CD4-positive, alpha-beta T cell (primary cell): ENCODE measurements around the gene BAIAP2L2. TPM values are rescaled to one million over a fixed set of nuclear protein-coding genes. Genes with fewer than 3 reads are reported as not detected.
"Not testable (repeated sequence)": the region's sequence is repeated elsewhere in the genome, so short reads cannot be mapped to it uniquely, and the experiment has no call there.

ENCODE experiments used
- ATAC-seq: fragments of 200-7000 bp; cut with Tn5 transposase; one replicate; pipeline ENCODE4 v1.10.0; 2022; ENCODE audit warnings: mild to moderate bottlenecking; ENCODE audit not compliant: poor library complexity
- CTCF ChIA-PET: fragments of 350-600 bp; sonication (Branson Sonifier 250); formaldehyde crosslinking; loops from one replicate; lab custom pipeline; 2021; ENCODE audit warnings: antibody characterized with exemption, inconsistent platforms; lab: Charles Lee
- POLR2A ChIA-PET: fragments of 350-600 bp; sonication (Branson Sonifier 250); formaldehyde crosslinking; loops from one replicate; lab custom pipeline; 2021; ENCODE audit warnings: antibody characterized with exemption, inconsistent platforms; lab: Charles Lee
- DNase-seq, 14 experiments: peaks; one replicate each; pipeline ENCODE4 v3.0.0-alpha.2; 2013 to 2020; ENCODE audit warnings: mixed read lengths in 2 of 14
- H3K27ac ChIP-seq, 2 donors: one replicate each; pipeline versions ENCODE4 v1.5.1 to v1.7.0; 2013; ENCODE audit warnings: low read length in 2 of 2, low read depth in 1 of 2, mild to moderate bottlenecking in 1 of 2
- H3K27me3 ChIP-seq, 2 experiments: 1 replicate in 1 of 2; 2 replicates in 1 of 2; pipeline versions ENCODE4 v1.6.1 to v1.7.0; 2013; ENCODE audit warnings: low read length in 2 of 2, control low read depth in 1 of 2, mild to moderate bottlenecking in 1 of 2, moderate library complexity in 1 of 2; ENCODE audit not compliant: insufficient read depth in 2 of 2, control insufficient read depth in 1 of 2
- H3K36me3 ChIP-seq: one replicate; pipeline ENCODE4 v1.6.1; 2013; ENCODE audit warnings: low read length, control low read depth; ENCODE audit not compliant: insufficient read depth
- H3K4me1 ChIP-seq: one replicate; pipeline ENCODE4 v1.6.1; 2013; ENCODE audit warnings: low read length, control low read depth; ENCODE audit not compliant: insufficient read depth
- H3K4me3 ChIP-seq: one replicate; pipeline ENCODE4 v1.5.1; 2013; ENCODE audit warnings: mild to moderate bottlenecking, low read length, moderate library complexity
- H3K9me3 ChIP-seq, 2 experiments: 1 replicate in 1 of 2; 2 replicates in 1 of 2; pipeline versions ENCODE4 v1.6.1 to v1.7.0; 2013; ENCODE audit warnings: low read length in 2 of 2, mild to moderate bottlenecking in 2 of 2, control low read depth in 1 of 2, moderate library complexity in 1 of 2; ENCODE audit not compliant: control insufficient read depth in 1 of 2, insufficient read depth in 1 of 2
- H3K27ac Mint-ChIP-seq: one replicate; pipeline ENCODE4 v1.8.0; 2020; ENCODE audit warnings: mixed read lengths
- H3K27me3 Mint-ChIP-seq: one replicate; pipeline ENCODE4 v1.8.0; 2021; ENCODE audit warnings: mixed read lengths
- H3K36me3 Mint-ChIP-seq: one replicate; pipeline ENCODE4 v1.8.0; 2021; ENCODE audit warnings: low read depth, mixed read lengths
- H3K4me1 Mint-ChIP-seq: one replicate; pipeline ENCODE4 v1.8.0; 2021; ENCODE audit warnings: low read depth, mixed read lengths
- H3K4me3 Mint-ChIP-seq: one replicate; pipeline ENCODE4 v1.8.0; 2020; ENCODE audit warnings: mild to moderate bottlenecking, mixed read lengths
- H3K9me3 Mint-ChIP-seq: one replicate; pipeline ENCODE4 v1.8.0; 2020; ENCODE audit warnings: mixed read lengths
- CTCF ChIP-seq: fragments of 200-600 bp; IDR thresholded peaks from one replicate; pipeline ENCODE4 v1.8.0; 2022; ENCODE audit warnings: antibody characterized with exemption, mild to moderate bottlenecking
- intact Hi-C, 2 experiments: fragments of 100-400 bp; cut with DNase I in 1 of 2; cut with micrococcal nuclease in 1 of 2; formaldehyde crosslinking; loops; one replicate each; pipeline versions ENCODE4 v1.15.1 to v1.9.0; 2023 to 2025; cut with DNase I, micrococcal nuclease
- total RNA-seq, 174 experiments: library from RNA in 2 of 174; stranded (reverse) in 2 of 174; gene quantifications; one replicate each; pipeline ENCODE4 v1.2.3 and lab custom pipeline; 2021 to 2026

BAIAP2L2 gene
- total RNA-seq, 2 experiments from 2014 or later = 0.45 to 1.0 TPM

- ATAC-seq = no peak
- Mint-ChIP-seq H3K36me3 (peaks cover 21% of the 10 kb centered on the region), H3K4me1 (no peaks in the 10 kb centered on the region), H3K4me3 (no peak overlapping the region), H3K27ac (no peak overlapping the region), H3K9me3 (no peaks in the 10 kb centered on the region), H3K27me3 (no peaks in the 10 kb centered on the region)
- DNase-seq = no peak
- ChIA-PET POLR2A (no interaction called here), CTCF (no interaction called here)
- Histone ChIP-seq H3K27me3 (no peaks in the 10 kb centered on the region), H3K4me1 (no peaks in the 10 kb centered on the region), H3K4me3 (no peak overlapping the region), H3K27ac (no peak overlapping the region), H3K36me3 (peaks cover 15% of the 10 kb centered on the region), H3K9me3 (no peaks in the 10 kb centered on the region)
- TF ChIP-seq CTCF = no peak
- intact Hi-C loops = no loop called here
Observed at GRCh38 chr22:38124236-38124974, 13.9 kb upstream of the BAIAP2L2 start.

GRCh38 chr22:38122616-38123015 lies 12.1 kb upstream of the BAIAP2L2 start:
- Mint-ChIP-seq H3K9me3 (no peaks in the 10 kb centered on the region), H3K27me3 (no peaks in the 10 kb centered on the region), H3K27ac (no peak overlapping the region), H3K4me3 (no peak overlapping the region), H3K4me1 (no peaks in the 10 kb centered on the region), H3K36me3 (peaks cover 20% of the 10 kb centered on the region)
- no peak for TF ChIP-seq CTCF
- intact Hi-C loops = no loop called here
- DNase-seq (no peak), ATAC-seq (no peak)
- Histone ChIP-seq H3K36me3 (peaks cover 10% of the 10 kb centered on the region), H3K4me1 (no peaks in the 10 kb centered on the region), H3K27ac (no peak overlapping the region), H3K9me3 (no peaks in the 10 kb centered on the region), H3K4me3 (no peak overlapping the region), H3K27me3 (no peaks in the 10 kb centered on the region)
- ChIA-PET CTCF (interaction anchor here (0.9 kb wide), 1 partner anchor 8 kb away, joined by 4 read pairs; no protein-coding TSS in a partner anchor), POLR2A (no interaction called here)

GRCh38 chr22:38120359-38121110 lies 10.1 kb upstream of the BAIAP2L2 start:
- DNase-seq (no peak), ATAC-seq (no peak)
- no peak overlapping the region for H3K27ac ChIP-seq
- H3K27ac Mint-ChIP-seq = no peak overlapping the region
- no peak overlapping the region for H3K4me3 Mint-ChIP-seq
- no peaks in the 10 kb centered on the region for H3K9me3 ChIP-seq
- no peak for TF ChIP-seq CTCF
- no peaks in the 10 kb centered on the region for H3K9me3 Mint-ChIP-seq
- no peaks in the 10 kb centered on the region for H3K4me1 ChIP-seq
- POLR2A ChIA-PET = no interaction called here
- intact Hi-C loops = no loop called here
- no peak overlapping the region for H3K4me3 ChIP-seq
- H3K36me3 Mint-ChIP-seq = peaks cover 5% of the 10 kb centered on the region
- CTCF ChIA-PET = no interaction called here
- H3K4me1 Mint-ChIP-seq = no peaks in the 10 kb centered on the region
- peaks cover 12% of the 10 kb centered on the region for H3K36me3 ChIP-seq
- no peaks in the 10 kb centered on the region for H3K27me3 Mint-ChIP-seq
- no peaks in the 10 kb centered on the region for H3K27me3 ChIP-seq

- H3K4me3 ChIP-seq, H3K4me1 Mint-ChIP-seq, H3K27ac ChIP-seq, DNase-seq, H3K9me3 Mint-ChIP-seq, H3K27ac Mint-ChIP-seq, H3K9me3 ChIP-seq, POLR2A ChIA-PET, H3K27me3 Mint-ChIP-seq, H3K4me3 Mint-ChIP-seq, H3K27me3 ChIP-seq, ATAC-seq, H3K36me3 Mint-ChIP-seq, CTCF ChIA-PET, H3K4me1 ChIP-seq: not testable (repeated sequence)
- intact Hi-C loops = loop anchor here in 1 of 2 experiments (5.0 to 10.0 kb wide), 2 partner anchors 96 to 114 kb away; no protein-coding TSS in a partner anchor
- H3K36me3 ChIP-seq = peaks cover 12% of the 10 kb centered on the region
Observed at GRCh38 chr22:38118747-38119146, 8.3 kb upstream of the BAIAP2L2 start.
